Lower leg skin (tissue), 4 donors: ENCODE measurements around the gene ATOH8. TPM values are rescaled to one million over a fixed set of nuclear protein-coding genes. Genes with fewer than 3 reads are reported as not detected.
"Not testable (repeated sequence)": the region's sequence is repeated elsewhere in the genome, so short reads cannot be mapped to it uniquely, and the experiment has no call there.

Source experiments
- DNase-seq, 2 donors: peaks; one replicate each; pipeline ENCODE4 v3.0.0-alpha.2; 2019; ENCODE audit warnings: low spot score in 2 of 2
- H3K4me3 ChIP-seq: fragments of 200-600 bp; sonication (generic); 2 replicates; pipeline ENCODE4 v1.5.1; 2017; ENCODE audit warnings: mild to moderate bottlenecking, low read depth; ENCODE audit not compliant: poor library complexity, severe bottlenecking
- POLR2A ChIP-seq, 2 donors: fragments of 450-650 bp; IDR thresholded peaks; one replicate each; pipeline ENCODE4 v1.6.1; 2016 to 2017; ENCODE audit warnings: antibody characterized with exemption in 2 of 2, mild to moderate bottlenecking in 1 of 2, moderate library complexity in 1 of 2
- WGBS, 2 donors: methylation state at CpG; one replicate each; pipeline ENCODE4 v1.1.5; 2018; 5-methylcytosine and 5-hydroxymethylcytosine counted together
- intact Hi-C: fragments of 100-400 bp; cut with DNase I; formaldehyde crosslinking; loops from one replicate; pipeline ENCODE4 v1.15.0; 2023; ENCODE audit warnings: low total_unique reads
- total RNA-seq, 4 donors: library from RNA; depleted of rRNA; stranded (reverse); fragments of >200 nt; gene quantifications; one replicate each; pipeline ENCODE4 v1.1.0, GENCODE V29; 2016
- TF ChIP-seq, protein P1 (sequence below), 3 donors: fragments of 450-650 bp; IDR thresholded peaks; one replicate each; pipeline ENCODE4 v1.5.1; 2016; ENCODE audit warnings: antibody characterized with exemption in 3 of 3, mild to moderate bottlenecking in 3 of 3, moderate library complexity in 2 of 3

ATOH8 gene
- total RNA-seq, 4 donors from 2014 or later = 27.3 to 79.8 (median 33.7) TPM

GRCh38 chr2:85826990-85827878, 73.4 kb downstream of the ATOH8 start:
- 25 to 27% methylated on average over 20 of the region's 20 CpGs for WGBS, 2 donors
- peak; percentile 61 to 94 for DNase-seq
- intact Hi-C loops = loop anchor here (5.0 kb wide), 1 partner anchor 250 kb away; no protein-coding TSS in a partner anchor
- H3K4me3 ChIP-seq = no peak overlapping the region
- TF ChIP-seq, protein P1, sequence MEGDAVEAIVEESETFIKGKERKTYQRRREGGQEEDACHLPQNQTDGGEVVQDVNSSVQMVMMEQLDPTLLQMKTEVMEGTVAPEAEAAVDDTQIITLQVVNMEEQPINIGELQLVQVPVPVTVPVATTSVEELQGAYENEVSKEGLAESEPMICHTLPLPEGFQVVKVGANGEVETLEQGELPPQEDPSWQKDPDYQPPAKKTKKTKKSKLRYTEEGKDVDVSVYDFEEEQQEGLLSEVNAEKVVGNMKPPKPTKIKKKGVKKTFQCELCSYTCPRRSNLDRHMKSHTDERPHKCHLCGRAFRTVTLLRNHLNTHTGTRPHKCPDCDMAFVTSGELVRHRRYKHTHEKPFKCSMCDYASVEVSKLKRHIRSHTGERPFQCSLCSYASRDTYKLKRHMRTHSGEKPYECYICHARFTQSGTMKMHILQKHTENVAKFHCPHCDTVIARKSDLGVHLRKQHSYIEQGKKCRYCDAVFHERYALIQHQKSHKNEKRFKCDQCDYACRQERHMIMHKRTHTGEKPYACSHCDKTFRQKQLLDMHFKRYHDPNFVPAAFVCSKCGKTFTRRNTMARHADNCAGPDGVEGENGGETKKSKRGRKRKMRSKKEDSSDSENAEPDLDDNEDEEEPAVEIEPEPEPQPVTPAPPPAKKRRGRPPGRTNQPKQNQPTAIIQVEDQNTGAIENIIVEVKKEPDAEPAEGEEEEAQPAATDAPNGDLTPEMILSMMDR (IDR thresholded peaks at IDR 0.05) = peak in 1 of 3 donors; percentile 96
- no peak for TF ChIP-seq POLR2A (IDR thresholded peaks at IDR 0.05)

DNA sequence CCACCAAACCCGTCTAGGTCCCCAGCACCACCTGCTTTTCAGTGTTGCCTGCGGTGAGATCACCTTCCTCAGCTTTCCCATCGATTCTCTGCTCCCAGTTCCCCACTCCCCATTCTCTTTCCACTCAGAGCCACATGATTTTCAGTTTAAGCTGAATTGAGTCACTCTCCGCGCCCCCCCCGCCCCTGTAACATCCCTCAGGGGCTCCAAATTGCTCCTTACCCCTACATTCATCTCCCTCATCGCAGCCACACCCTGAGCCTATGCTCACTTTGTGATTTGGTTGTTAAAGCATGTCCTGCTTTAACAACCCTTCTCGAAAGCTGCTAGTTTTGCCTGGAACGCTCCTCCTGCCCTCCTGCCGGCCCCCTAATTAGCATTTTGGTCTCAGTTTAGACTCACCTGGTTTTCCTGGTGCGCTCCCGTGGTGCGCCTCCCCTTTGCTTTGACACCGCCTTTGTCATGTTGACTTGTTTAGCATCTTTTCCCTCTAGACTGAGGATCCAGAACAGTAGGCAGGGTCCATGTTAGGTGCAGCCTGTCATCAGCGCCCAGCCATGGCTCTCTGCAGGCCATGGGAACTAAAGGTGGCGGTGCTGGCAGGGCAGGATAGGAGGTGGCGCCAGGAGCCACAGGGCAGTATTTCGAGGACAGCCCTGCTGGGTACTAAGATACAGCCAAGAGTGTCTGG, 74.2 kb downstream of the ATOH8 start:
- WGBS, 2 donors = 57 to 60% methylated on average over 18 of the region's 18 CpGs
- H3K4me3 ChIP-seq = no peak overlapping the region
- TF ChIP-seq POLR2A (IDR thresholded peaks at IDR 0.05) = no peak
- TF ChIP-seq, protein P1 (IDR thresholded peaks at IDR 0.05) = no peak
- peak in 1 of 2 donors; percentile 80 for DNase-seq
- intact Hi-C loops = loop anchor here (5.0 kb wide), 1 partner anchor 249 kb away; no protein-coding TSS in a partner anchor

GRCh38 chr2:85828725-85829124, 74.9 kb downstream of the ATOH8 start:
- TF ChIP-seq, protein P1 (IDR thresholded peaks at IDR 0.05) = no peak
- no peak for TF ChIP-seq POLR2A (IDR thresholded peaks at IDR 0.05)
- 87 to 96% methylated on average over 7 of the region's 7 CpGs for WGBS, 2 donors
- DNase-seq = peak in 1 of 2 donors; percentile 23
- no peak overlapping the region for H3K4me3 ChIP-seq
- intact Hi-C loops = loop anchor here (5.0 kb wide), 1 partner anchor 249 kb away; no protein-coding TSS in a partner anchor

GRCh38 chr2:85829394-85829793, 75.6 kb downstream of the ATOH8 start:
- H3K4me3 ChIP-seq = not testable (repeated sequence)
- intact Hi-C loops = loop anchor here (5.0 kb wide), 1 partner anchor 248 kb away; no protein-coding TSS in a partner anchor
- WGBS, 2 donors = 88 to 92% methylated on average over 4 of the region's 4 CpGs
- DNase-seq = peak in 1 of 2 donors; percentile 43

DNA sequence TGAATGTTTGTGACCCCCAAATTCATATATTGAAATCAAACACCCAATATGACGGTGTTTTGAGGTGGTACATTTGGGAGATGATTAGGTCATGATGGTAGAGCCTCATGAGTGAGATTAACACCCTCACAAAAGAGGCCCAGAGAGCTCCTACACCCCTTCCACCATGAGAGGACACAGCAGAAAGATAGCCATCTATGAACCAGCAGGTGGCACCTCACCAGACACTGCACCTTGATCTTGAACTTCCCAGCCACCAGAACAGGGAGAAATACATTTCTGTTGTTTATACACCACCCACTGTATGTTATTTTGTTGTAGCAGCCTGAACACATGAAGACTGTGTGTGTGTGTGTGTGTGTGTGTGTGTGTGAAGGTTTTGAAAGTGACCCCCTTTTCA, 76.9 kb downstream of the ATOH8 start:
- intact Hi-C loops = no loop called here
- H3K4me3 ChIP-seq = no peak overlapping the region
- DNase-seq = no peak
- TF ChIP-seq, protein P1 (IDR thresholded peaks at IDR 0.05) = no peak
- TF ChIP-seq POLR2A (IDR thresholded peaks at IDR 0.05) = no peak
- 54 to 83% methylated on average over 1 of the region's 1 CpG for WGBS, 2 donors

DNA sequence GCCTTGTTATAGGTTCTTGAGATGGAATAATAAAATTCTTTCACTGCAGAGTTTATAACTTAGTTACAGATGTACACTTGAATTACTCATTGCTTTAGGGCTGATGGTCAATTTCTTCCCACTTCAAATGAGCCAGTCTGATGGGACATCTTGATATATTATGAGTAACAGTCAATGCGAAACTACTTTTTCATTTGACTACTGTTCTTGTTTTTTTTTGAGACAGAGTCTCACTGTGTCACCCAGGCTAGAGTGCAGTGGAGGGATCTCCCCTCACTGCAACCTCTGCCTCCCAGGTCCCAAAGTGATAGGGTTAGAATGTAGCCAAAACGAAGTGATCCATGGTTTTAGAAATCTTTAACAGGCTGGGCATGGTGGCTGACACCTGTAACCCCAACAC, 77.9 kb downstream of the ATOH8 start:
- TF ChIP-seq POLR2A (IDR thresholded peaks at IDR 0.05) = no peak
- TF ChIP-seq, protein P1 (IDR thresholded peaks at IDR 0.05) = no peak
- no peak overlapping the region for H3K4me3 ChIP-seq
- intact Hi-C loops = no loop called here
- 83 to 91% methylated on average over 2 of the region's 2 CpGs for WGBS, 2 donors
- DNase-seq = no peak
